MCF 10A (cell line): Measurements from ENCODE around the gene APLF. TPM values are rescaled to one million over a fixed set of nuclear protein-coding genes. Genes with fewer than 3 reads are reported as not detected.

ENCODE experiments used
- BruUV-seq: library from RNA; stranded (reverse); fragments of 400-500 nt; replicated peaks from 2 replicates; lab custom pipeline; 2021; lab: Mats Ljungman, UMichigan
- CTCF ChIA-PET: fragments of 300-600 bp; sonication (Branson Sonifier 250); formaldehyde crosslinking; extraction: SDS; loops from one replicate; lab custom pipeline; 2021; ENCODE audit warnings: antibody characterized with exemption, inconsistent platforms; lab: Yijun Ruan, JAX
- POLR2A ChIA-PET: fragments of 300-600, 350-650 bp; sonication (Branson Sonifier 250); formaldehyde crosslinking; extraction: SDS; loops from one replicate; lab custom pipeline; 2020; ENCODE audit warnings: antibody characterized with exemption, inconsistent platforms; lab: Yijun Ruan, JAX
- DNase-seq: peaks from one replicate; pipeline ENCODE4 v3.0.0-alpha.2; 2018; ENCODE audit not compliant: unreplicated experiment
- H3K27ac Mint-ChIP-seq: one replicate; pipeline ENCODE4 v1.8.0; 2022; ENCODE audit warnings: mild to moderate bottlenecking, low read depth, mixed read lengths; ENCODE audit not compliant: unreplicated experiment
- H3K27me3 Mint-ChIP-seq: one replicate; pipeline ENCODE4 v1.8.0; 2022; ENCODE audit warnings: mixed read lengths; ENCODE audit not compliant: insufficient read depth, unreplicated experiment
- H3K36me3 Mint-ChIP-seq: one replicate; pipeline ENCODE4 v1.8.0; 2022; ENCODE audit warnings: mild to moderate bottlenecking, moderate library complexity, mixed read lengths; ENCODE audit not compliant: insufficient read depth, unreplicated experiment
- H3K4me1 Mint-ChIP-seq: one replicate; pipeline ENCODE4 v1.8.0; 2022; ENCODE audit warnings: mixed read lengths; ENCODE audit not compliant: insufficient read depth, unreplicated experiment
- H3K4me3 Mint-ChIP-seq: one replicate; pipeline ENCODE4 v1.8.0; 2022; ENCODE audit warnings: mild to moderate bottlenecking, moderate library complexity, mixed read lengths; ENCODE audit not compliant: unreplicated experiment
- H3K9me3 Mint-ChIP-seq: one replicate; pipeline ENCODE4 v1.8.0; 2022; ENCODE audit warnings: mixed read lengths; ENCODE audit not compliant: unreplicated experiment
- intact Hi-C: fragments of 100-400 bp; cut with micrococcal nuclease; formaldehyde crosslinking; loops from 2 replicates; pipeline ENCODE4 v1.14.1; 2022
- total RNA-seq: library from RNA; stranded (reverse); gene quantifications from 2 replicates; pipeline ENCODE4 v1.2.3, GENCODE V29; 2022
- TF ChIP-seq, protein P1 (sequence below): fragments of 200-600 bp; IDR thresholded peaks from one replicate; pipeline ENCODE4 v1.8.0; 2022; ENCODE audit warnings: antibody characterized with exemption, mild to moderate bottlenecking; ENCODE audit not compliant: unreplicated experiment

APLF gene
- total RNA-seq, 1 experiment from 2014 or later = 4.0 TPM

GRCh38 chr2:68458981-68459380, 8.4 kb upstream of the APLF start:
- H3K27me3 Mint-ChIP-seq = no peaks in the 10 kb centered on the region
- no peak overlapping the region for H3K27ac Mint-ChIP-seq
- ChIA-PET CTCF (interaction anchor here (1.0 to 1.2 kb wide), 2 partner anchors 18 to 150 kb away, joined by 3 read pairs; no protein-coding TSS in a partner anchor), POLR2A (interaction anchor here (0.6 to 1.1 kb wide), 2 partner anchors 8 to 849 kb away, joined by 3 read pairs; partner anchors contain the start of genes APLF and FBXO48)
- TF ChIP-seq, protein P1, sequence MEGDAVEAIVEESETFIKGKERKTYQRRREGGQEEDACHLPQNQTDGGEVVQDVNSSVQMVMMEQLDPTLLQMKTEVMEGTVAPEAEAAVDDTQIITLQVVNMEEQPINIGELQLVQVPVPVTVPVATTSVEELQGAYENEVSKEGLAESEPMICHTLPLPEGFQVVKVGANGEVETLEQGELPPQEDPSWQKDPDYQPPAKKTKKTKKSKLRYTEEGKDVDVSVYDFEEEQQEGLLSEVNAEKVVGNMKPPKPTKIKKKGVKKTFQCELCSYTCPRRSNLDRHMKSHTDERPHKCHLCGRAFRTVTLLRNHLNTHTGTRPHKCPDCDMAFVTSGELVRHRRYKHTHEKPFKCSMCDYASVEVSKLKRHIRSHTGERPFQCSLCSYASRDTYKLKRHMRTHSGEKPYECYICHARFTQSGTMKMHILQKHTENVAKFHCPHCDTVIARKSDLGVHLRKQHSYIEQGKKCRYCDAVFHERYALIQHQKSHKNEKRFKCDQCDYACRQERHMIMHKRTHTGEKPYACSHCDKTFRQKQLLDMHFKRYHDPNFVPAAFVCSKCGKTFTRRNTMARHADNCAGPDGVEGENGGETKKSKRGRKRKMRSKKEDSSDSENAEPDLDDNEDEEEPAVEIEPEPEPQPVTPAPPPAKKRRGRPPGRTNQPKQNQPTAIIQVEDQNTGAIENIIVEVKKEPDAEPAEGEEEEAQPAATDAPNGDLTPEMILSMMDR = no peak
- BruUV-seq = no TSS peak
- no peaks in the 10 kb centered on the region for H3K9me3 Mint-ChIP-seq
- peak; percentile 15 for DNase-seq
- no peak overlapping the region for H3K4me3 Mint-ChIP-seq
- intact Hi-C loops = no loop called here
- H3K4me1 Mint-ChIP-seq = peaks cover 5% of the 10 kb centered on the region
- peaks cover 10% of the 10 kb centered on the region for H3K36me3 Mint-ChIP-seq

GRCh38 chr2:68463287-68463877, 4.0 kb upstream of the APLF start:
- TF ChIP-seq, protein P1 = peak; percentile 66
- POLR2A ChIA-PET = interaction anchor here (0.5 to 2.4 kb wide), 11 partner anchors 10 to 462 kb away, joined by 3 to 7 read pairs (median 3); partner anchors contain the start of gene PPP3R1
- Mint-ChIP-seq H3K27ac (no peak overlapping the region), H3K4me3 (no peak overlapping the region), H3K36me3 (peaks cover 10% of the 10 kb centered on the region), H3K4me1 (peaks cover 16% of the 10 kb centered on the region), H3K9me3 (no peaks in the 10 kb centered on the region), H3K27me3 (no peaks in the 10 kb centered on the region)
- intact Hi-C loops = loop anchor here (1.0 to 10.0 kb wide), 5 partner anchors 132 to 462 kb away; no protein-coding TSS in a partner anchor
- peak; percentile 71 for DNase-seq
- no TSS peak for BruUV-seq
- CTCF ChIA-PET = interaction anchor here (0.6 to 5.3 kb wide), 35 partner anchors 10 to 942 kb away, joined by 3 to 49 read pairs (median 5); no protein-coding TSS in a partner anchor

- POLR2A ChIA-PET = interaction anchor here (1.3 to 2.4 kb wide), 4 partner anchors 11 to 212 kb away, joined by 3 to 7 read pairs (median 6); partner anchors contain the start of gene PPP3R1
- peaks cover 22% of the 10 kb centered on the region for H3K4me1 Mint-ChIP-seq
- no peak overlapping the region for H3K4me3 Mint-ChIP-seq
- no peaks in the 10 kb centered on the region for H3K27me3 Mint-ChIP-seq
- H3K9me3 Mint-ChIP-seq = no peaks in the 10 kb centered on the region
- TF ChIP-seq, protein P1 = no peak
- H3K27ac Mint-ChIP-seq = no peak overlapping the region
- H3K36me3 Mint-ChIP-seq = peaks cover 10% of the 10 kb centered on the region
- no TSS peak for BruUV-seq
- intact Hi-C loops = loop anchor here (5.0 to 10.0 kb wide), 4 partner anchors 183 to 373 kb away; no protein-coding TSS in a partner anchor
- CTCF ChIA-PET = interaction anchor here (0.6 to 5.3 kb wide), 18 partner anchors 9 to 920 kb away, joined by 3 to 49 read pairs (median 6); no protein-coding TSS in a partner anchor
- DNase-seq = no peak
These were observed 2.7 kb upstream of the APLF start for GRCh38 chr2:68464651-68465050.
